ENCODE data around the gene ALG14. TPM values are rescaled to one million over a fixed set of nuclear protein-coding genes. Genes with fewer than 3 reads are reported as not detected.

ALG14 gene
- total RNA-seq, 4 donors from 2014 or later, result 0.53 to 1.3 (median 1.0) TPM

GRCh38 chr1:95080879-95081278, 8.1 kb upstream of the ALG14 start:
- 55 to 82% methylated on average over 1 of the region's 1 CpG for WGBS, 2 donors
- TF ChIP-seq POLR2A (IDR thresholded peaks at IDR 0.05), result no peak
- TF ChIP-seq, protein P1, sequence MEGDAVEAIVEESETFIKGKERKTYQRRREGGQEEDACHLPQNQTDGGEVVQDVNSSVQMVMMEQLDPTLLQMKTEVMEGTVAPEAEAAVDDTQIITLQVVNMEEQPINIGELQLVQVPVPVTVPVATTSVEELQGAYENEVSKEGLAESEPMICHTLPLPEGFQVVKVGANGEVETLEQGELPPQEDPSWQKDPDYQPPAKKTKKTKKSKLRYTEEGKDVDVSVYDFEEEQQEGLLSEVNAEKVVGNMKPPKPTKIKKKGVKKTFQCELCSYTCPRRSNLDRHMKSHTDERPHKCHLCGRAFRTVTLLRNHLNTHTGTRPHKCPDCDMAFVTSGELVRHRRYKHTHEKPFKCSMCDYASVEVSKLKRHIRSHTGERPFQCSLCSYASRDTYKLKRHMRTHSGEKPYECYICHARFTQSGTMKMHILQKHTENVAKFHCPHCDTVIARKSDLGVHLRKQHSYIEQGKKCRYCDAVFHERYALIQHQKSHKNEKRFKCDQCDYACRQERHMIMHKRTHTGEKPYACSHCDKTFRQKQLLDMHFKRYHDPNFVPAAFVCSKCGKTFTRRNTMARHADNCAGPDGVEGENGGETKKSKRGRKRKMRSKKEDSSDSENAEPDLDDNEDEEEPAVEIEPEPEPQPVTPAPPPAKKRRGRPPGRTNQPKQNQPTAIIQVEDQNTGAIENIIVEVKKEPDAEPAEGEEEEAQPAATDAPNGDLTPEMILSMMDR (IDR thresholded peaks at IDR 0.05), result no peak
- Histone ChIP-seq H3K9me3 (no peaks in the 10 kb centered on the region), H3K36me3 (no peaks in the 10 kb centered on the region), H3K27ac (no peak overlapping the region), H3K4me1 (no peaks in the 10 kb centered on the region), H3K4me3 (no peak overlapping the region), H3K27me3 (peaks cover 0 to 6% (median 0%) of the 10 kb centered on the region in 4 donors)
- no peak for DNase-seq
- intact Hi-C loops (cut with DNase I), result no loop called here

- Histone ChIP-seq H3K27ac (no peak overlapping the region), H3K27me3 (peaks cover 0 to 8% (median 0%) of the 10 kb centered on the region in 4 donors), H3K9me3 (no peaks in the 10 kb centered on the region), H3K36me3 (no peaks in the 10 kb centered on the region), H3K4me1 (no peaks in the 10 kb centered on the region), H3K4me3 (no peak overlapping the region)
- no peak for DNase-seq
- TF ChIP-seq, protein P1 (IDR thresholded peaks at IDR 0.05), result no peak
- no peak for TF ChIP-seq POLR2A (IDR thresholded peaks at IDR 0.05)
- 79 to 82% methylated on average over 1 of the region's 1 CpG for WGBS, 2 donors
- intact Hi-C loops (cut with DNase I), result no loop called here
Measured at GRCh38 chr1:95080446-95080845, 7.7 kb upstream of the ALG14 start.

DNA sequence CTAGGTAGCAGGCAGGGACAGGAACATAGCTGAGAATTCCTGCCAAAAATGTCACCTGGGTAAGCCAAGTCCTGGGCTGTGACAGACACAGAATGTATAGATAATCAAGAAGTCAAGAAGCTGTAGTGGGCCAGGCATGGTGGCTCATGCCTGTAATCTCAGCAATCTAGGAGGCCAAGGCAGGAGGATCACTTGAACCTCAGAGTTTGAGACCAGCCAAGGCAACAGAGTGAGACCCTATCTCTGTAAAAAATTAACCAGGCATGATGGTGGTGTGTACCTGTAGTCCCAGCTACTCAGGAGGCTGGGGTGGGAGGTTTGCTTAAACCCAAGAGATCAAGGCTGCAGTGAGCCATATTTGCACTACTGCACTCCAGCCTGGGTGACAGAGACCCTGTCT, 3.3 kb upstream of the ALG14 start:
- Histone ChIP-seq H3K4me3 (no peak overlapping the region), H3K4me1 (peaks cover 0 to 15% (median 5%) of the 10 kb centered on the region in 3 donors), H3K27ac (no peak overlapping the region), H3K27me3 (peaks cover 0 to 8% (median 0%) of the 10 kb centered on the region in 4 donors), H3K36me3 (no peaks in the 10 kb centered on the region), H3K9me3 (no peaks in the 10 kb centered on the region)
- intact Hi-C loops (cut with DNase I), result loop anchor here (10.0 kb wide), 1 partner anchor 159 kb away; the partner anchor contains the start of gene RWDD3
- TF ChIP-seq, protein P1 (IDR thresholded peaks at IDR 0.05), result no peak
- TF ChIP-seq POLR2A (IDR thresholded peaks at IDR 0.05), result no peak
- DNase-seq, result no peak

- TF ChIP-seq, protein P1 (IDR thresholded peaks at IDR 0.05), result no peak
- no peak for TF ChIP-seq POLR2A (IDR thresholded peaks at IDR 0.05)
- 5 to 21% methylated on average over 3 of the region's 3 CpGs for WGBS, 2 donors
Measured at GRCh38 chr1:95073446-95073845, 695 bp upstream of the ALG14 start.

GRCh38 chr1:95072117-95072516, 634 bp downstream of the ALG14 start:
- TF ChIP-seq, protein P1 (IDR thresholded peaks at IDR 0.05), result no peak
- TF ChIP-seq POLR2A (IDR thresholded peaks at IDR 0.05), result no peak
- WGBS, 2 donors, result 5 to 11% methylated on average over 7 of the region's 7 CpGs
- H3K36me3 ChIP-seq, result peaks cover 0 to 7% (median 0%) of the 10 kb centered on the region in 3 donors
- H3K4me1 ChIP-seq, result peaks cover 0 to 15% (median 5%) of the 10 kb centered on the region in 3 donors
- intact Hi-C loops (cut with DNase I), result loop anchor here (10.0 kb wide), 1 partner anchor 163 kb away; the partner anchor contains the start of gene RWDD3
- DNase-seq, result no peak
- H3K27ac ChIP-seq, result peak overlapping the region; percentile 84 to 96 (median 94)
- H3K27me3 ChIP-seq, result peaks cover 0 to 4% (median 0%) of the 10 kb centered on the region in 4 donors
- H3K4me3 ChIP-seq, result peak overlapping the region; percentile 64 to 84 (median 71)
- no peaks in the 10 kb centered on the region for H3K9me3 ChIP-seq

More at GRCh38 chr1:95073446-95073845, 695 bp upstream of the ALG14 start:
- Histone ChIP-seq H3K36me3 (peaks cover 0 to 7% (median 0%) of the 10 kb centered on the region in 3 donors), H3K4me1 (peaks cover 0 to 15% (median 5%) of the 10 kb centered on the region in 3 donors), H3K27me3 (peaks cover 0 to 6% (median 0%) of the 10 kb centered on the region in 4 donors), H3K4me3 (peak overlapping the region; percentile 64 to 84 (median 71)), H3K27ac (peak overlapping the region in 3 of 4 donors; percentile 84 to 96 (median 92)), H3K9me3 (no peaks in the 10 kb centered on the region)
- no peak for DNase-seq
- intact Hi-C loops (cut with DNase I), result loop anchor here (10.0 kb wide), 1 partner anchor 161 kb away; the partner anchor contains the start of gene RWDD3

Measured in esophagus squamous epithelium (tissue), 5 donors.